ENCODE results near the gene ZNF778. TPM values are rescaled to one million over a fixed set of nuclear protein-coding genes. Genes with fewer than 3 reads are reported as not detected.

Gene ZNF778
- total RNA-seq, 1 donor from 2014 or later, result 8.1 TPM

DNA sequence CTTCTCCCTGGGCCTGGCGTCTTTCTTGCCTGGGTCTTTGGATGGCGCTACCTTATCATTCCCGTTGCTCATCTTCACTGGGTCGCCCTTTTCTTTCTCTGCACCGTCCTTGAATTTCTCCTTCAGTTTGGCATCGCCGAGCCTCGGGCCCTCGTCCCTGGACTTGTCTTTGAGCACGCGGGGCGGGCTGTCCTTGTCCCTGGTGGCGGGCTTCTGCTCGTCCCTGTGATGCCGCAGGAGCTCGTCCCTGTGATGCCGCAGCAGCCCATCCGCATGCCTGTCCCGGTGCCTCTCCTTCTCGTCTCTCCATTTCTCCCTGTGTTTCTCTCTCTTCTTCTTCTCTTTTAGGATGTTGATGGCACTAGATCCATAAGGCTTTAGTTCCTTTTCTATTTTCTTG is 64.3 kb downstream of the ZNF778 start:
- intact Hi-C loops (cut with micrococcal nuclease), result no loop called here
- DNase-seq, result no peak
- no peak for ATAC-seq

DNA sequence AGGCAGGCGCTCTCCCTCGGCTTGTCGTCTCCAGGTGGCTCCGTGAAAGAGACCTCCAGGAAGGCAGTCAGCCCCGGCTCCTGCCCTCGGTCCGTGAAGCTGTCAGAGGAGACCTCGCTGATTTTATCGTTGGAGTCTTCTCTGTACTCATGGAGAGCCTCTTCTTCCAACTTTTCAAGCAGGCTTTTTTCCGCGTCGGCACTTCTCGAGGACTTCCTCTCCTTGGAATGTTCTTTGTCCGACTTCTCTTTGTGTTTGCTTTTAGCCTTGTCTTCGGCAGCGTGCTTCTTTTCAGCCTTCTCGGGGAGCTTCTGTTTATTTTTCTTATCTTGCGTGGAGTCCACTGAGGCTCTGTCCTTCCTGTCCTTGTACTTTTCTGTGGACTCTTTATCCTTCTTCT is 65.0 kb downstream of the ZNF778 start:
- intact Hi-C loops (cut with micrococcal nuclease), result no loop called here
- ATAC-seq, result no peak
- DNase-seq, result no peak

DNA sequence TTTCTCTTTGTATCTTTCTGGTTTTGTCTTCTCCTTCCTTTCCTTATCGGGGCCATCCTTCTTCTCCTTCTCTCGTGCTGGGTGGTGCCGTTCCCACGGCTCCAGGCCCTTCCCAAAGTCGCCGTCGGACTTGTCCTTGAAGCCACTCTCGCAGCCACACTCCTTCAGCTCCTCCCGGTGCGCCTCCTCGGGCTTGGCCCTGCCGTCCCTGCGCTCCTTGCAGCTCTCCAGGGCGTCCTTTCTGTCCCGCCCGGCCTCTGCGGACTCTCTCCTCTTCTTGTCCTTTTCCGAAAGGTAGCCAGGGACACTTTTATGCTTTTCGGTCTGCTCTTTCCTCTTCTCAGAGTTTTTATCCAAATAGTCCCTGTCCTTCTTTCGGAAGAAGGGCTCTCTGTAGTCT is 65.9 kb downstream of the ZNF778 start:
- no peak for DNase-seq
- no peak for ATAC-seq
- intact Hi-C loops (cut with micrococcal nuclease), result no loop called here

DNA sequence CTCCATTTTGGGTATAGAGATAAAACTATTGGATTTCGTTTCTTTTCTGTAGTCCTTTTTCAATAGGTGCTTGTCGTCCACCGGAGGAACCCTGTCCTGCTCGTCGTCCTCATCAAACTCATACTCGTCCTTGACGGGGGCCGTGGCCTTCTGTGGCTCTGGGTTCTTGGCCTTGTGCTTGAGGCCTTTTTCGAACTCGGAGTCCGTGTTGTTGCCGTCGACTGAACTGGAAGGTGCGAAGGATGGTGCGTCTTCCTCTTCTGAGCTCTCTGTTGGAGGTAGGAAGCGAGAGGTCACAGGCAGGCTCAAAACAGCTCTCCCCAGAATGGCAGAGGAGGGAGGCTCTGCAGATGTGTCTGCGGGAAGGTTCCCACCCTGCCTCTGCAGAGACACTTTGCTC is 67.9 kb downstream of the ZNF778 start:
- DNase-seq (peak; percentile 26), ATAC-seq (no peak)
- intact Hi-C loops (cut with micrococcal nuclease), result no loop called here

DNA sequence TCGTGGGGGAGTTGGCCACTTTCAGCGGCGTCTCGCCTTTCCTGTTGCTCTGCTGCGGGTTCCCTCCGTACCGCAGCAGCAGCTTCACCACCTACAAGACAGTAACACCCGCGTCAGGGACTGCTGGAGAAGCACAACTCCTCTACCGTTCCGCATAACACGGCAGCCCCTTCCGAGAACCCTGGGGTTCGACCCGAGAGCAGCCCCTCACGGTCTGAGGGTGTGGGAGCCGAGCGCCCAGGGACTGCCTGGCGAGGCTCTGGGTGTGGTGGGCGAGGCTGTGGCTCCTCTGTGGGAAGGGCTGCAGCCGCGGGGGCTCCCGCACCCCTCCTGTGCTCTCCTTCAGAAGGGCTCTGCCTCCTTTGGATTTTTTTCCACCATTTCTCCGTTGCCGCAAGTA is 68.6 kb downstream of the ZNF778 start:
- intact Hi-C loops (cut with micrococcal nuclease), result no loop called here
- DNase-seq (peak; percentile 10), ATAC-seq (no peak)

Other genes with a start within 250 kb of the ZNF778 start
- gene CBFA2T3, start 240.5 kb upstream of the ZNF778 start, total RNA-seq, result 11.5 TPM
- 22.5 TPM for gene ACSF3, start 123.9 kb upstream of the ZNF778 start, total RNA-seq
- not detected for gene CDH15, start 46.0 kb upstream of the ZNF778 start, total RNA-seq
- gene SLC22A31, start 17.2 kb upstream of the ZNF778 start, total RNA-seq, result not detected

All from left ventricle myocardium superior (tissue), 1 donor.